Loucy (cell line): Measurements from ENCODE around the gene TOP2A.
"Not testable (repeated sequence)": the region's sequence is repeated elsewhere in the genome, so short reads cannot be mapped to it uniquely, and the experiment has no call there.

ENCODE experiments used
- H2AFZ ChIP-seq: fragments of 200-600 bp; sonication (generic); 2 replicates; pipeline ENCODE4 v1.6.0; 2016; ENCODE audit warnings: antibody characterized with exemption, mild to moderate bottlenecking, low read length, moderate library complexity
- H3F3A ChIP-seq: fragments of 200-600 bp; 2 replicates; pipeline ENCODE4 v1.6.0; 2016; ENCODE audit warnings: antibody characterized with exemption, low read depth, mild to moderate bottlenecking
- H3K27me3 ChIP-seq: fragments of 200-600 bp; sonication (generic); 2 replicates; pipeline ENCODE4 v1.6.1; 2014; ENCODE audit warnings: low read length, mild to moderate bottlenecking; ENCODE audit not compliant: insufficient read depth, poor library complexity, severe bottlenecking
- H3K36me3 ChIP-seq: fragments of 200-600 bp; sonication (generic); 2 replicates; pipeline ENCODE4 v1.6.1; 2016; ENCODE audit warnings: low read length; ENCODE audit not compliant: insufficient read depth
- H3K4me1 ChIP-seq: fragments of 200-600 bp; sonication (generic); 2 replicates; pipeline ENCODE4 v1.5.1; 2014; ENCODE audit warnings: low read length, mild to moderate bottlenecking; ENCODE audit not compliant: insufficient read depth, poor library complexity, severe bottlenecking
- H3K4me2 ChIP-seq: fragments of 200-600 bp; sonication (generic); 2 replicates; pipeline ENCODE4 v1.6.0; 2014; ENCODE audit warnings: antibody characterized with exemption, low read length, low read depth, mild to moderate bottlenecking; ENCODE audit not compliant: poor library complexity, severe bottlenecking
- H3K4me3 ChIP-seq: fragments of 200-600 bp; sonication (generic); 2 replicates; pipeline ENCODE4 v1.5.1; 2014; ENCODE audit warnings: low read length, mild to moderate bottlenecking, mixed read lengths; ENCODE audit not compliant: poor library complexity, severe bottlenecking
- H3K79me2 ChIP-seq: fragments of 200-600 bp; sonication (generic); 2 replicates; pipeline ENCODE4 v1.6.1; 2014; ENCODE audit warnings: low read length; ENCODE audit not compliant: insufficient read depth
- H3K9ac ChIP-seq: fragments of 200-600 bp; sonication (generic); 2 replicates; pipeline ENCODE4 v1.6.0; 2014; ENCODE audit warnings: mild to moderate bottlenecking, low read depth, low read length, moderate library complexity; ENCODE audit not compliant: poor library complexity, severe bottlenecking
- H3K9me2 ChIP-seq: fragments of 200-600 bp; sonication (generic); replicated peaks from 2 replicates; pipeline ENCODE4 v1.6.1; 2016; ENCODE audit warnings: low read depth, low read length, mixed read lengths
- H3K9me3 ChIP-seq: fragments of 200-600 bp; sonication (generic); 2 replicates; pipeline ENCODE4 v1.6.1; 2014; ENCODE audit warnings: mild to moderate bottlenecking, antibody characterized with exemption, low read length, low read depth; ENCODE audit not compliant: insufficient read depth
- H4K20me1 ChIP-seq: fragments of 200-600 bp; sonication (generic); 2 replicates; pipeline ENCODE4 v1.6.0; 2014; ENCODE audit warnings: antibody characterized with exemption, low read length, mild to moderate bottlenecking; ENCODE audit not compliant: insufficient read depth, poor library complexity, severe bottlenecking
- EZH2phosphoT487 ChIP-seq: fragments of 200-600 bp; IDR thresholded peaks from 2 replicates; pipeline ENCODE4 v1.6.1; 2018; ENCODE audit warnings: antibody characterized with exemption, mild to moderate bottlenecking, moderate library complexity, borderline replicate concordance
- TF ChIP-seq, protein P1 (sequence below): fragments of 200-600 bp; sonication (generic); conservative IDR thresholded peaks from 2 replicates; pipeline ENCODE4 v1.5.1; 2014; ENCODE audit warnings: mild to moderate bottlenecking, antibody characterized with exemption, low read length

TOP2A gene

DNA sequence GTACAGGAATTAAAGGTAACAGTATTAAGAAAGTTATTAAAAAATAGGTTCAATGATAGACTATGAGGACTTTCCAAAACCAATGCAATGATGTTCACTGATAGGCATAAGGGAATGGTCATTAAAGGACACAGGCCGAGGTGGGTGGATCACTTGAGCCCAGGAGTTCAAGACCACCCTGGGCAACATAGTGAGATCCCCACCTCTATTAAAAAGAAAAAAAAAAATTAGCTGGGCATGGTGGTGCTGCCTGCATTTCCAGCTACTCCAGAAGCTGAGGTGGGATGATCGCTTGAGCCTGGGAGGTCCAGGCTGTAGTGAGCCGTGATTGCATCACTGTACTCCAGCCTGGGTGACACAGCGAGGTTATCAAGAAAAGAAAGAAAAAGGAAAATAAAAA, 5.9 kb downstream of the TOP2A start:
- Histone ChIP-seq H3K36me3 (peaks cover 75% of the 10 kb centered on the region), H2AFZ (no peak overlapping the region), H3K79me2 (peaks cover 96% of the 10 kb centered on the region), H3F3A (no peaks in the 10 kb centered on the region), H4K20me1 (peaks cover 69% of the 10 kb centered on the region), H3K4me1 (peaks cover 47% of the 10 kb centered on the region), H3K9ac (peak overlapping the region; percentile 18), H3K9me3 (no peaks in the 10 kb centered on the region), H3K4me2 (peak overlapping the region; percentile 95), H3K27me3 (no peaks in the 10 kb centered on the region), H3K4me3 (peak overlapping the region; percentile 48), H3K9me2 (no peaks in the 10 kb centered on the region)
- TF ChIP-seq EZH2phosphoT487 = no peak
- TF ChIP-seq, protein P1, sequence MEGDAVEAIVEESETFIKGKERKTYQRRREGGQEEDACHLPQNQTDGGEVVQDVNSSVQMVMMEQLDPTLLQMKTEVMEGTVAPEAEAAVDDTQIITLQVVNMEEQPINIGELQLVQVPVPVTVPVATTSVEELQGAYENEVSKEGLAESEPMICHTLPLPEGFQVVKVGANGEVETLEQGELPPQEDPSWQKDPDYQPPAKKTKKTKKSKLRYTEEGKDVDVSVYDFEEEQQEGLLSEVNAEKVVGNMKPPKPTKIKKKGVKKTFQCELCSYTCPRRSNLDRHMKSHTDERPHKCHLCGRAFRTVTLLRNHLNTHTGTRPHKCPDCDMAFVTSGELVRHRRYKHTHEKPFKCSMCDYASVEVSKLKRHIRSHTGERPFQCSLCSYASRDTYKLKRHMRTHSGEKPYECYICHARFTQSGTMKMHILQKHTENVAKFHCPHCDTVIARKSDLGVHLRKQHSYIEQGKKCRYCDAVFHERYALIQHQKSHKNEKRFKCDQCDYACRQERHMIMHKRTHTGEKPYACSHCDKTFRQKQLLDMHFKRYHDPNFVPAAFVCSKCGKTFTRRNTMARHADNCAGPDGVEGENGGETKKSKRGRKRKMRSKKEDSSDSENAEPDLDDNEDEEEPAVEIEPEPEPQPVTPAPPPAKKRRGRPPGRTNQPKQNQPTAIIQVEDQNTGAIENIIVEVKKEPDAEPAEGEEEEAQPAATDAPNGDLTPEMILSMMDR = no peak

DNA sequence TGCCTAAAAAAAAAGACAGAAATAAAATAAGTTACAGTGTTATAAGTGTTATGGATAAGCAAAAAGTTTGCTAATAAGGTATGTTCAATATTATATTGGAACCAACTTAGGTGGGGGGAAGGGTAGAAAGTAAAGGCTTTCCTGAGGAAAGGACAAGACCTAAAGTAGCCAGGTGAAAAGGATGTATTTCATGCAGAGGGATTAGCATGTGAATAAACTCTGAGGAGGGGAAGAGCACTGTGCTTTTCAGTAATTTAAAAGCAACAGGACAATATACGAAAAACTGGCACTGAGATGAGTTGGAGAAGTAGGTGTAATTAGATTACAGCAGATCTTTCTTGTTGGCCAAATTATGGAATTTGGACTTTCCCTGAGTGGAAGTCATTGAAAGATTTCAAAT, 7.6 kb downstream of the TOP2A start:
- peaks cover 55% of the 10 kb centered on the region for H4K20me1 ChIP-seq
- no peak overlapping the region for H2AFZ ChIP-seq
- no peak overlapping the region for H3K9ac ChIP-seq
- H3K9me3 ChIP-seq = no peaks in the 10 kb centered on the region
- H3K4me2 ChIP-seq = peak overlapping the region; percentile 95
- H3F3A ChIP-seq = no peaks in the 10 kb centered on the region
- H3K36me3 ChIP-seq = peaks cover 83% of the 10 kb centered on the region
- no peaks in the 10 kb centered on the region for H3K27me3 ChIP-seq
- peaks cover 91% of the 10 kb centered on the region for H3K79me2 ChIP-seq
- H3K4me1 ChIP-seq = peaks cover 34% of the 10 kb centered on the region
- TF ChIP-seq, protein P1 = no peak
- no peak for TF ChIP-seq EZH2phosphoT487
- H3K9me2 ChIP-seq = no peaks in the 10 kb centered on the region
- no peak overlapping the region for H3K4me3 ChIP-seq

DNA sequence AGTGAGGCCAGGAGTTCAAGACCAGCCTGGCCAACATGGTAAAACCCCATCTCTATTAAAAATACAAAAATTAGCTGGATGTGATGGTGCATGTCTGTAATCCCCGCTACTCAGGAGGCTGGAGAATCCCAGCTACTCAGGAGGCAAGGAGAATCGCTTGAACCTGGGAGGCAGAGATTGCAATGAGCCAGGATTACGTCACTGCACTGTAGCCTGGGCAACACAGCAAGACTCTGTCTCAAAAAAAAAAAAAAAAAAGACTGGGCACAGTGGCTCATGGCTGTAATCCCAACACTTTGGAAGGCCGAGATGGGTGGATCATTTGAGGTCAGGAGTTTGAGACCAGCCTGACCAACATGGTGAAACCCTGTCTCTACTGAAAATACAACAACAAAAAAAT, 8.2 kb downstream of the TOP2A start:
- H3K9me2 ChIP-seq, H3K27me3 ChIP-seq, H3K4me2 ChIP-seq, H3F3A ChIP-seq, H3K9ac ChIP-seq, H3K4me3 ChIP-seq, H2AFZ ChIP-seq, H3K9me3 ChIP-seq: not testable (repeated sequence)
- Histone ChIP-seq H3K79me2 (peaks cover 90% of the 10 kb centered on the region), H3K36me3 (peaks cover 88% of the 10 kb centered on the region), H4K20me1 (peaks cover 51% of the 10 kb centered on the region), H3K4me1 (peaks cover 30% of the 10 kb centered on the region)

GRCh38 chr17:40407460-40407859, 10.2 kb downstream of the TOP2A start:
- Histone ChIP-seq H3K9ac (no peak overlapping the region), H3K9me3 (no peaks in the 10 kb centered on the region), H3K4me1 (peaks cover 19% of the 10 kb centered on the region), H3K79me2 (peaks cover 88% of the 10 kb centered on the region), H3K9me2 (no peaks in the 10 kb centered on the region), H3F3A (peaks cover 4% of the 10 kb centered on the region; the same call in 1 of the 2 replicates), H4K20me1 (peaks cover 43% of the 10 kb centered on the region), H3K4me2 (no peak overlapping the region), H2AFZ (no peak overlapping the region), H3K4me3 (no peak overlapping the region), H3K36me3 (peaks cover 90% of the 10 kb centered on the region), H3K27me3 (no peaks in the 10 kb centered on the region)
- TF ChIP-seq EZH2phosphoT487 = no peak
- TF ChIP-seq, protein P1 = no peak
